H9 (cell line): ENCODE measurements around the gene VPS18. TPM values are rescaled to one million over a fixed set of nuclear protein-coding genes. Genes with fewer than 3 reads are reported as not detected.

ENCODE experiments used
- DNase-seq: peaks from one replicate; pipeline ENCODE4 v3.0.0-alpha.2; 2017
- H2AFZ ChIP-seq: one replicate; pipeline ENCODE4 v1.6.1; 2013; ENCODE audit warnings: mild to moderate bottlenecking, low read length, control low read depth, moderate library complexity
- H2AK5ac ChIP-seq: 2 replicates; pipeline ENCODE4 v1.6.1; 2013; ENCODE audit warnings: low read length, control low read depth, mixed read lengths; ENCODE audit not compliant: insufficient read length
- H2BK120ac ChIP-seq: one replicate; pipeline ENCODE4 v1.6.1; 2013; ENCODE audit warnings: low read depth, mild to moderate bottlenecking, low read length, control low read depth, inconsistent platforms; ENCODE audit not compliant: poor library complexity, severe bottlenecking
- H2BK12ac ChIP-seq: 2 replicates; pipeline ENCODE4 v1.6.1; 2013; ENCODE audit warnings: low read length, control low read depth, mixed read lengths, low read depth; ENCODE audit not compliant: insufficient read length
- H2BK15ac ChIP-seq: 2 replicates; pipeline ENCODE4 v1.6.1; 2013; ENCODE audit warnings: low read depth, low read length, control low read depth
- H2BK20ac ChIP-seq: one replicate; pipeline ENCODE4 v1.6.1; 2013; ENCODE audit warnings: low read depth, mild to moderate bottlenecking, low read length, control low read depth, inconsistent platforms; ENCODE audit not compliant: poor library complexity, severe bottlenecking
- H2BK5ac ChIP-seq: 2 replicates; pipeline ENCODE4 v1.6.1; 2013; ENCODE audit warnings: low read length, control low read depth, mixed read lengths; ENCODE audit not compliant: insufficient read length
- H3K14ac ChIP-seq: 2 replicates; pipeline ENCODE4 v1.6.1; 2013; ENCODE audit warnings: low read length, control low read depth; ENCODE audit not compliant: insufficient read depth
- H3K18ac ChIP-seq: 2 replicates; pipeline ENCODE4 v1.6.1; 2013; ENCODE audit warnings: low read depth, mild to moderate bottlenecking, mixed read lengths, low read length, control low read depth; ENCODE audit not compliant: insufficient read length
- H3K23ac ChIP-seq: 2 replicates; pipeline ENCODE4 v1.6.1; 2013; ENCODE audit warnings: low read length, control low read depth, mixed read lengths, low read depth; ENCODE audit not compliant: insufficient read length
- H3K23me2 ChIP-seq: 2 replicates; pipeline ENCODE4 v1.6.1; 2013; ENCODE audit warnings: low read depth, mild to moderate bottlenecking, mixed read lengths, low read length, control low read depth; ENCODE audit not compliant: insufficient read length, poor library complexity, severe bottlenecking
- H3K27ac ChIP-seq: 2 replicates; pipeline ENCODE4 v1.5.1; 2013; ENCODE audit warnings: low read length, control low read depth, mixed read lengths, low read depth; ENCODE audit not compliant: insufficient read length
- H3K27me3 ChIP-seq: 2 replicates; pipeline ENCODE4 v1.6.1; 2013; ENCODE audit warnings: low read length, control low read depth, inconsistent platforms; ENCODE audit not compliant: insufficient read depth
- H3K4ac ChIP-seq: 2 replicates; pipeline ENCODE4 v1.6.1; 2013; ENCODE audit warnings: low read depth, mild to moderate bottlenecking, control low read depth, inconsistent platforms, low read length, moderate library complexity
- H3K4me1 ChIP-seq: 2 replicates; pipeline ENCODE4 v1.6.1; 2013; ENCODE audit warnings: low read length, control low read depth, inconsistent platforms; ENCODE audit not compliant: insufficient read depth
- H3K4me2 ChIP-seq: 2 replicates; pipeline ENCODE4 v1.6.1; 2013; ENCODE audit warnings: low read length, control low read depth, mixed read lengths; ENCODE audit not compliant: insufficient read length, insufficient read depth
- H3K56ac ChIP-seq: 2 replicates; pipeline ENCODE4 v1.6.1; 2013; ENCODE audit warnings: low read depth, mild to moderate bottlenecking, mixed read lengths, low read length, control low read depth; ENCODE audit not compliant: insufficient read length
- H3K79me1 ChIP-seq: 2 replicates; pipeline ENCODE4 v1.6.1; 2013; ENCODE audit warnings: low read depth, mild to moderate bottlenecking, moderate library complexity, low read length, control low read depth, inconsistent platforms; ENCODE audit not compliant: insufficient read depth, poor library complexity, severe bottlenecking
- H3K79me2 ChIP-seq: 2 replicates; pipeline ENCODE4 v1.6.1; 2013; ENCODE audit warnings: low read length, control low read depth, inconsistent platforms; ENCODE audit not compliant: insufficient read depth
- H3K9ac ChIP-seq: 2 replicates; pipeline ENCODE4 v1.6.1; 2013; ENCODE audit warnings: low read length, control low read depth, mixed read lengths; ENCODE audit not compliant: insufficient read length; ENCODE audit errors: extremely low read depth
- H3K9me3 ChIP-seq: one replicate; pipeline ENCODE4 v1.6.1; 2013; ENCODE audit warnings: low read depth, low read length, inconsistent platforms; ENCODE audit not compliant: control insufficient read depth
- H3T11ph ChIP-seq: one replicate; pipeline ENCODE4 v1.6.1; 2013; ENCODE audit warnings: mild to moderate bottlenecking, low read length, control low read depth, inconsistent platforms
- H4K20me1 ChIP-seq: one replicate; pipeline ENCODE4 v1.6.1; 2013; ENCODE audit not compliant: control insufficient read depth, insufficient read length, insufficient read depth
- H4K5ac ChIP-seq: 2 replicates; pipeline ENCODE4 v1.6.1; 2013; ENCODE audit warnings: low read depth, mild to moderate bottlenecking, mixed read lengths, low read length, control low read depth; ENCODE audit not compliant: insufficient read length
- H4K8ac ChIP-seq: replicated peaks from 2 replicates; pipeline ENCODE4 v1.6.1; 2013; ENCODE audit warnings: low read length, control low read depth, mixed read lengths, low read depth; ENCODE audit not compliant: insufficient read length
- H4K91ac ChIP-seq: 2 replicates; pipeline ENCODE4 v1.6.1; 2013; ENCODE audit warnings: low read depth, mild to moderate bottlenecking, moderate library complexity, mixed read lengths, low read length, control low read depth; ENCODE audit not compliant: insufficient read length
- H3K27ac Mint-ChIP-seq, 3 experiments: 2 replicates in 2 of 3; 3 replicates in 1 of 3; pipeline ENCODE4 v1.8.0; 2020 to 2021; ENCODE audit warnings: mixed read lengths in 3 of 3, mild to moderate bottlenecking in 1 of 3, moderate library complexity in 1 of 3
- H3K27me3 Mint-ChIP-seq: 2 replicates; pipeline ENCODE4 v1.8.0; 2021; ENCODE audit warnings: low read depth, mild to moderate bottlenecking, moderate library complexity, mixed read lengths
- H3K36me3 Mint-ChIP-seq, 3 experiments: 2 replicates in 2 of 3; 3 replicates in 1 of 3; pipeline ENCODE4 v1.8.0; 2020 to 2021; ENCODE audit warnings: low read depth in 3 of 3, mixed read lengths in 3 of 3; ENCODE audit not compliant: insufficient read depth in 1 of 3
- H3K4me1 Mint-ChIP-seq, 2 experiments: 2 replicates each; pipeline ENCODE4 v1.8.0; 2020; ENCODE audit warnings: mixed read lengths in 2 of 2
- H3K4me3 Mint-ChIP-seq, 2 experiments: 2 replicates in 1 of 2; 3 replicates in 1 of 2; pipeline ENCODE4 v1.8.0; 2020 to 2021; ENCODE audit warnings: mild to moderate bottlenecking in 2 of 2, mixed read lengths in 2 of 2, moderate library complexity in 1 of 2
- H3K9me3 Mint-ChIP-seq, 2 experiments: 2 replicates in 1 of 2; 3 replicates in 1 of 2; pipeline ENCODE4 v1.8.0; 2020; ENCODE audit warnings: mild to moderate bottlenecking in 2 of 2, mixed read lengths in 2 of 2, moderate library complexity in 1 of 2
- WGBS: extraction: QIAGEN DNeasy Blood & Tissue Kit; methylation state at CpG from one replicate; pipeline ENCODE4 v1.1.7; 2013; ENCODE audit warnings: missing lambda C conversion rate, low lambda C conversion rate, mixed read lengths; ENCODE audit not compliant: insufficient read length; ENCODE audit errors: extremely low coverage; 5-methylcytosine and 5-hydroxymethylcytosine counted together
- total RNA-seq: library from RNA; stranded (reverse); gene quantifications from 2 replicates; pipeline ENCODE4 v1.2.1, GENCODE V29; 2021
- TF ChIP-seq, protein P1 (sequence below): fragments of 200-600 bp; sonication (generic); conservative IDR thresholded peaks from 3 replicates; pipeline ENCODE4 v1.8.0; 2021; ENCODE audit warnings: antibody characterized with exemption, mild to moderate bottlenecking

VPS18 gene
- total RNA-seq, 1 experiment from 2014 or later = 45.0 TPM

DNA sequence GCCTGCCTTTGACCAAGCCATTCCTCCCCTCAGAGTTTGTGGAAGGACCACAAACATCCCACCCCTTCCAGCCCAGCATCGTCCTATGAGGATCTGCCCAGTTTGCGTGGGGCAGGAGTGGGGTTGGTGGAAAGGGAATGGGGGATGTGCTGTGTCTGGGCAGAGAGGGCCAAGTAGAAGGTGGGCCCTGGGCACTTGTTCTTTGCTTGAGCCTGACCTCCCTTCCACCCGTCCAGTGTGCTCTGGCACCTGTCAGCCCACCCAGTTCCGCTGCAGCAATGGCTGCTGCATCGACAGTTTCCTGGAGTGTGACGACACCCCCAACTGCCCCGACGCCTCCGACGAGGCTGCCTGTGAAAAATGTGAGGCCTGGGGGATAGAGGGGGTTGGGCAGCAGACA is 40.1 kb upstream of the VPS18 start:
- Histone ChIP-seq H3K56ac (no peak overlapping the region), H4K8ac (no peak overlapping the region), H3K23me2 (no peaks in the 10 kb centered on the region), H2BK5ac (no peak overlapping the region), H3K27ac (no peak overlapping the region), H3T11ph (no peak overlapping the region), H2BK12ac (no peak overlapping the region), H4K20me1 (no peaks in the 10 kb centered on the region), H2BK20ac (no peak overlapping the region), H2BK120ac (no peak overlapping the region), H2BK15ac (no peak overlapping the region), H2AK5ac (no peak overlapping the region), H3K9ac (no peak overlapping the region), H2AFZ (no peak overlapping the region), H4K91ac (no peak overlapping the region), H3K18ac (no peak overlapping the region), H3K14ac (no peak overlapping the region), H3K79me1 (no peaks in the 10 kb centered on the region), H3K79me2 (no peaks in the 10 kb centered on the region), H3K27me3 (no peaks in the 10 kb centered on the region), H3K4ac (no peak overlapping the region), H4K5ac (no peak overlapping the region), H3K23ac (no peak overlapping the region), H3K4me1 (no peaks in the 10 kb centered on the region), H3K4me2 (no peak overlapping the region), H3K9me3 (no peaks in the 10 kb centered on the region)
- peaks cover 25 to 80% (median 77%) of the 10 kb centered on the region in 3 experiments; a peak in 6 of 7 replicates for H3K36me3 Mint-ChIP-seq
- H3K4me1 Mint-ChIP-seq = peaks cover 15 to 17% of the 10 kb centered on the region in 2 experiments
- H3K27me3 Mint-ChIP-seq = no peaks in the 10 kb centered on the region
- TF ChIP-seq, protein P1, sequence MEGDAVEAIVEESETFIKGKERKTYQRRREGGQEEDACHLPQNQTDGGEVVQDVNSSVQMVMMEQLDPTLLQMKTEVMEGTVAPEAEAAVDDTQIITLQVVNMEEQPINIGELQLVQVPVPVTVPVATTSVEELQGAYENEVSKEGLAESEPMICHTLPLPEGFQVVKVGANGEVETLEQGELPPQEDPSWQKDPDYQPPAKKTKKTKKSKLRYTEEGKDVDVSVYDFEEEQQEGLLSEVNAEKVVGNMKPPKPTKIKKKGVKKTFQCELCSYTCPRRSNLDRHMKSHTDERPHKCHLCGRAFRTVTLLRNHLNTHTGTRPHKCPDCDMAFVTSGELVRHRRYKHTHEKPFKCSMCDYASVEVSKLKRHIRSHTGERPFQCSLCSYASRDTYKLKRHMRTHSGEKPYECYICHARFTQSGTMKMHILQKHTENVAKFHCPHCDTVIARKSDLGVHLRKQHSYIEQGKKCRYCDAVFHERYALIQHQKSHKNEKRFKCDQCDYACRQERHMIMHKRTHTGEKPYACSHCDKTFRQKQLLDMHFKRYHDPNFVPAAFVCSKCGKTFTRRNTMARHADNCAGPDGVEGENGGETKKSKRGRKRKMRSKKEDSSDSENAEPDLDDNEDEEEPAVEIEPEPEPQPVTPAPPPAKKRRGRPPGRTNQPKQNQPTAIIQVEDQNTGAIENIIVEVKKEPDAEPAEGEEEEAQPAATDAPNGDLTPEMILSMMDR = no peak
- H3K4me3 Mint-ChIP-seq = no peak overlapping the region
- no CpG with 5 or more reads among the region's 10 CpGs for WGBS
- DNase-seq = no peak
- no peaks in the 10 kb centered on the region for H3K9me3 Mint-ChIP-seq
- no peak overlapping the region for H3K27ac Mint-ChIP-seq
